Stimulated activated naive CD8-positive, alpha-beta T cell treated with anti-CD3 and anti-CD28 coated beads, Interleukin-15, amount 100 ng/mL, for 72 hours (primary cell): ENCODE data around the gene STEAP1B.
"Not testable (repeated sequence)": the region's sequence is repeated elsewhere in the genome, so short reads cannot be mapped to it uniquely, and the experiment has no call there.

Experiments
- ATAC-seq: fragments of 150-1000 bp; cut with Tn5 transposase; 2 replicates; pipeline ENCODE4 v1.10.0; 2021; ENCODE audit warnings: mild to moderate bottlenecking, moderate library complexity
- DNase-seq, 2 donors: peaks; one replicate each; pipeline ENCODE4 v3.0.0; 2021 to 2022
- H3K27ac Mint-ChIP-seq, 2 donors: one replicate each; pipeline ENCODE4 v1.8.0; 2022; ENCODE audit warnings: mild to moderate bottlenecking in 2 of 2, mixed read lengths in 2 of 2, moderate library complexity in 2 of 2
- H3K27me3 Mint-ChIP-seq: one replicate; pipeline ENCODE4 v1.8.0; 2022; ENCODE audit warnings: mixed read lengths
- H3K4me1 Mint-ChIP-seq: one replicate; pipeline ENCODE4 v1.8.0; 2022; ENCODE audit warnings: mild to moderate bottlenecking, mixed read lengths
- H3K4me3 Mint-ChIP-seq, 2 donors: one replicate each; pipeline ENCODE4 v1.8.0; 2022; ENCODE audit warnings: mild to moderate bottlenecking in 2 of 2, mixed read lengths in 2 of 2, moderate library complexity in 1 of 2
- H3K9me3 Mint-ChIP-seq, 2 donors: one replicate each; pipeline ENCODE4 v1.8.0; 2022; ENCODE audit warnings: mixed read lengths in 2 of 2

Gene STEAP1B

DNA sequence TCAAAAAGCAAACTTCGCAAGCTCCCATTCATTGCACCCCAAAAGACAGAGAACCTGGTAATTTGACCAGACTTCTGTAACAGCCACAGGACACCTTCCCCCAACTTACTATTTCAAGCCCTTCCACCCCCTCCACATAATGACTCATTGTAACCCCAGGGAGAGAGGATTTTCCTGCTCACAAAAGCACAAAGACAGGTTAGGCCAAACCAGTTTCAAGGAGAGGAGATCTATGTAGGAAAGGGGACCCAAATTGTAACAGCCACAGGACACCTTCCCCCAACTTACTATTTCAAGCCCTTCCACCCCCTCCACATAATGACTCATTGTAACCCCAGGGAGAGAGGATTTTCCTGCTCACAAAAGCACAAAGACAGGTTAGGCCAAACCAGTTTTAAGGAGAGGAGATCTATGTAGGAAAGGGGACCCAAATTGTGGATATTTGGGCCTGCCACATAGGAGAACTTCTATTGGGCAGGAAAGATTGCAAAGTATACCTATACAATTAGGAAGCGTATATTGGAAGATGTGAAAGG lies 66.8 kb downstream of the STEAP1B start:
- H3K4me1 Mint-ChIP-seq, H3K4me3 Mint-ChIP-seq, DNase-seq, H3K27ac Mint-ChIP-seq, H3K27me3 Mint-ChIP-seq, H3K9me3 Mint-ChIP-seq, ATAC-seq: not testable (repeated sequence)

DNA sequence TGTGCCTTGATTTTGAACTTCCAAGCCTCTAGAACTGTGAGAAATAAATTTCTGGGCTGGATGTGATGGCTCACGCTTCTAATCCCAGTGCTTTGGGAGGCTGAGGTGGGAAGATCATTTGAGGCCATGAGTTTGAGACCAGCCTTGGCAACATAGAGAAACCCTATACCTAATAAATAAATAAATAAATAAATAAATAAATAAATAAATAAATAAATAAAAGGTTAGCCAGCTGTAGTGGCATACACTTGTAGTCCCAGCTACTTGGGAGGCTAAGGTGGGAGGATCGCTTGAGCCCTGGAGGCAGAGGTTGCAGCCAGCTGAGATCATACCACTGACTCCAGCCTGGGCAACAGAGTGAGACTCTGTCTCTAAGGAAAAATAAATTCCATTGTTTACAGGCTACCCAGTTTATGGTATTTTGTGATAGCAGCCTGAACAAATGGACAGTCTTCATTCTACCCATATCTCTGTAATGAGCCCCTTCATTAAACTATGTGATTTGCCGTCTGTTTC lies 67.7 kb downstream of the STEAP1B start:
- Mint-ChIP-seq H3K4me1 (no peaks in the 10 kb centered on the region), H3K4me3 (no peak overlapping the region), H3K27ac (no peak overlapping the region), H3K9me3 (no peaks in the 10 kb centered on the region), H3K27me3 (peaks cover 8% of the 10 kb centered on the region)
- DNase-seq (no peak), ATAC-seq (no peak)

DNA sequence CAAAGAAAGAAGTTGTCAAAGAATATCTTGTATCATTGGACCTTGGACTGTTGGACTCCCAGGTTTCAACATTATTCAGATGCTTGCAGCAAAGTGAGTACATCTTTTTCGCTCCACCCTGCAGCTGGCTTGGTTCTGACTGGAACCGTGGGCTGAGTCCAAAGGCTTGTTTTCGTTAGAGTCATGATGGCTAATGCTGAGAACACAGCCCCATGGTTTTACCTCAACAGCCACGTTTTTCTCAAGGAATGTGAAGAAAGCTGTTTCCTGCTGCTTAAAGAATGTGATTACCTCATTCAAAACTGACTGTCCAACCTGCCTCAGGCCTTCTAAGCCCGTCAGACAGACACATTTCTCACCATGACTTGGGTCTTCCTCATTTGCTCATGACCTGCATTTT lies 69.5 kb downstream of the STEAP1B start:
- ATAC-seq (no peak), DNase-seq (no peak)
- H3K27ac Mint-ChIP-seq, result no peak overlapping the region
- H3K9me3 Mint-ChIP-seq, result no peaks in the 10 kb centered on the region
- no peaks in the 10 kb centered on the region for H3K4me1 Mint-ChIP-seq
- no peak overlapping the region for H3K4me3 Mint-ChIP-seq
- H3K27me3 Mint-ChIP-seq, result no peaks in the 10 kb centered on the region

DNA sequence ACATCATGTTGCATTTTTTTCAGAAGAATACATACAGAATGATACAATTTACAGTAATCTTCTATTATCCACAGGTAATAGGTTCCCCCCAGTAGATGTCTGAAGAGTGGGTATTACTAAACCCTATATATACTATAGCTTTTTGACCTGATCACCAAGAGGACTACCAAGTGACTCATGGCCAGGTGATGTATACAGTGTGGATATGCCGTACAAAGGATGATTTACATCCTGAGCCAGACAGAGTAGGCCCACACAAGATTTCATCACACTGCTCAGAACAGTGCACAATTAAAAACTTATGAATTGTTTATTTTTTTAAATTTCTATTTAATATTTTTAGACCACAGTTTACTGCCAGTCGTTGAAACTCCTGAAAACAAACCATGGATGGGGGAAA lies 70.6 kb downstream of the STEAP1B start:
- no peak for ATAC-seq
- Mint-ChIP-seq H3K4me1 (no peaks in the 10 kb centered on the region), H3K27me3 (no peaks in the 10 kb centered on the region)

DNA sequence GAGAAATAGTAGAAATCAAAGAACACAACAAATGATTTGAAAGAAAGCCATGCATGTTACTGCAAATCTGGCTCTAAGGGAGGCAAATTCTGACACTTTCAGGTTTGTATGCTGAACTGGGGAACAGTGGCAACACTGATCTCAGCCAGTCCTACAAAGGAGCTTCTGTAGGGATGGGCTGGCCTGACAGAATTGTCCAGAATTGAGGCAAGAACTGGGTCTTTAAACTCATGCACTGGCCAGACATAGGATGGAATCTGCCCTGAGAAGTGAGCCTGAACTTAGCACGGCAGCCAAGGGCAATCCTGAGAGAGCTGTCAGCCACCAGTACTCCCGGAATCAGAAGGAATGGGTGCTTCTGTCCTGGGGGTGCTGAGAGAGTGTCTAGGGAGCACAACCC lies 72.1 kb downstream of the STEAP1B start:
- no peak overlapping the region for H3K27ac Mint-ChIP-seq
- ATAC-seq, result no peak
- no peaks in the 10 kb centered on the region for H3K9me3 Mint-ChIP-seq
- no peaks in the 10 kb centered on the region for H3K27me3 Mint-ChIP-seq
- no peak overlapping the region for H3K4me3 Mint-ChIP-seq
- DNase-seq, result no peak
- no peaks in the 10 kb centered on the region for H3K4me1 Mint-ChIP-seq

More for the DNA sequence above, 70.6 kb downstream of the STEAP1B start:
- DNase-seq, result no peak
- no peak overlapping the region for H3K27ac Mint-ChIP-seq
- no peak overlapping the region for H3K4me3 Mint-ChIP-seq
- H3K9me3 Mint-ChIP-seq, result no peaks in the 10 kb centered on the region

DNA sequence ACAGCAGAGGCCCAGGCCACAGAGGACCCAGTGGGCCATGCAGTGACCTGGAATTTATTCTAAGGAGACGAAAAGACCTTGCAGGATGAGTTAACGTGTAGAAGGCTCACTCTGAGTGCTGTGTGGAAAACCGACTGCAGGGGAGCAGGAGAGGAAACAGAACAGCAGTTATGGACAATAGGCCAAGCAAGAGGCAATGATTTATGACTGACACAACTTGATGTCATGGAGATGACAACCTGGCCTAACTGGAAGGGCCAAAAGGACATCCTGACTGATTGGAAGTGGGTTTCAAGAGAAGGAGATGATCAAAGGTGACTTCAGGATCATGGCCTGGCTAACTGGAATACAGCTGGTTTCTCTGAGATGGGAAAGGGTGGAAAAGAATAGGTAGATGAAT lies 72.9 kb downstream of the STEAP1B start:
- Mint-ChIP-seq H3K27me3 (no peaks in the 10 kb centered on the region), H3K4me3 (no peak overlapping the region), H3K9me3 (no peaks in the 10 kb centered on the region), H3K4me1 (no peaks in the 10 kb centered on the region), H3K27ac (no peak overlapping the region)
- DNase-seq (no peak), ATAC-seq (no peak)

DNA sequence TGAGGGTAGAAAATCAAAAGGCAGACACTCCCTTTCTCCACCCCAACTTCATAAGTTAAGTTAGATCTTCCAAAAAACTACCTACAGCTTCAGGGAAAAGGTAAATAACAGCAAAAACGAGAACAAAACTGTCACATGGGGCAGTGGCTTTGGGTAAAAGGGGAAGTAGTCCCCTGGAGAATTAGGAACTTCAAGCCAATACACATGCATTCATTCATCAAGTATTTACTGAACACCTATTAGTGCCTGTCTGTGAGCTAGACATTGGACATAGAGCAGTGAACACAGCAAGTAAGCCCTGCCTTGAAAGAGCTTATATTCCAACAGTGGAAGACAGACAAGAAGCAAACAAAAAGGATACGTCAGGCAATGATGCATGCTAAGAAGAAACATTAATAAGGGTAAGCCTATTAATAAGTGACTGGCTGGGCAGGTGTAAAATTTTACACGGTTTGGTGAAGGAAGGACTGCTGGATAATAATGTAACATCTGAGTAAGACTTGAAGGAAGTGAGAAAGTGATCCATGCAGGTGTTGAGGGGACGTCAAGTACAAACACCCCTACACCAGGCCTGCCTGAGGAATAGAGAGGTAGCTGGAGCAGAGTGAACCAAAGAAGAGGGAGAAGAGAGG lies 73.4 kb downstream of the STEAP1B start:
- Mint-ChIP-seq H3K4me1 (no peaks in the 10 kb centered on the region), H3K9me3 (no peaks in the 10 kb centered on the region), H3K27ac (no peak overlapping the region), H3K4me3 (no peak overlapping the region), H3K27me3 (no peaks in the 10 kb centered on the region)
- ATAC-seq (no peak), DNase-seq (no peak)

DNA sequence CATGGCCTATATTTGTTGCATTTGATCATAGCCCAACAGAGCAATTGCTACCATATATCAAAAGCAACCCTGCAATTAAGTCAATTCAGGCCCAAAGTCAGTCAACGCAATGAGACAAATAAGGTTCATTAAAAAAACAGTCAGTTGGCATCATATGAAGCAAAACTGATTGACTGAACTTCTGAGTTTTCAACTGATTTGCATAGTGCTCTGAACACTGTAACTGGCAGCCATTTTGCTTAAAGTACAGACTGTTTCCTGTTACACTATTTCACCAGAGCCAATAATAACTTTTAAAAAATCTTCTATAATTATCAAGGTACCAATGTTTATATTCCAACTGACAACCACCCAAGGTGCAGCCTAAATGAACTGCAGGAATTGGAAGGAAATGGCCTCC lies 74.6 kb downstream of the STEAP1B start:
- Mint-ChIP-seq H3K27me3 (no peaks in the 10 kb centered on the region), H3K4me1 (no peaks in the 10 kb centered on the region), H3K27ac (no peak overlapping the region), H3K4me3 (no peak overlapping the region), H3K9me3 (no peaks in the 10 kb centered on the region)
- no peak for ATAC-seq
- no peak for DNase-seq

DNA sequence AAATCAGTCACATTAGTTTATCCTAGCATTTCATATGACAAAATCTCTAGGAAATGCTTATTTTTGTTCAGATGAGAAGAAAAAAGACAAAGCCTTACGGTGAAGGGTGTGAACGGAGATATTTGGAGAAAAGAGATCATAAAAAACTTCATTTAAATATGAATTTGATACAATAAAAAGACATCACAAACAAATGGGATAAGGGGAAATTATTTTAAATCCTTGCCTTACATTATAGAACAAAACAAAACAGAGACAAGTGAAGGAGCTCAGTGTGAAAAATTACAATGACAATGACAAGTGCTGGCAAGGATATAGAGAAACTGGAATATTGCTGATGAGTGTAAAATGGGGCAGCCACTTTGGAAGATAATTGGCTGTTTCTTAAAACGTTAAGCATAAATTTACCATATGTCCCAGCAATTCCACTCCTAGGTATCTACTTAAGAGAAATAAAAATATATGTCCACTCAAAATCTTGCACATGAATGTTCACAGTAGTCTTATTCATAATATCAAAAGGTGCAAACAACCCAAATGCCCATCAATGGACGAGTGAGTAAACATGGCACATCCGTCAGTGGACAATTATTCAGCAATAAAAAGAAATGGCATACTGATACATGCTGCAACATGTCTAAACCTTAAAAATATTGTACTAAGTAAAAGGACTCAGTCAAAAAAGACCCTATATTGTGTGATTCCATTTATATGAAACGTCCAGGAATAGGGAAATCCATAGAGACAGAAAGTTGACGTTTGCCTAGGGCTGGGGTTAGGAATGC lies 77.0 kb downstream of the STEAP1B start:
- no peak overlapping the region for H3K27ac Mint-ChIP-seq
- no peaks in the 10 kb centered on the region for H3K4me1 Mint-ChIP-seq

DNA sequence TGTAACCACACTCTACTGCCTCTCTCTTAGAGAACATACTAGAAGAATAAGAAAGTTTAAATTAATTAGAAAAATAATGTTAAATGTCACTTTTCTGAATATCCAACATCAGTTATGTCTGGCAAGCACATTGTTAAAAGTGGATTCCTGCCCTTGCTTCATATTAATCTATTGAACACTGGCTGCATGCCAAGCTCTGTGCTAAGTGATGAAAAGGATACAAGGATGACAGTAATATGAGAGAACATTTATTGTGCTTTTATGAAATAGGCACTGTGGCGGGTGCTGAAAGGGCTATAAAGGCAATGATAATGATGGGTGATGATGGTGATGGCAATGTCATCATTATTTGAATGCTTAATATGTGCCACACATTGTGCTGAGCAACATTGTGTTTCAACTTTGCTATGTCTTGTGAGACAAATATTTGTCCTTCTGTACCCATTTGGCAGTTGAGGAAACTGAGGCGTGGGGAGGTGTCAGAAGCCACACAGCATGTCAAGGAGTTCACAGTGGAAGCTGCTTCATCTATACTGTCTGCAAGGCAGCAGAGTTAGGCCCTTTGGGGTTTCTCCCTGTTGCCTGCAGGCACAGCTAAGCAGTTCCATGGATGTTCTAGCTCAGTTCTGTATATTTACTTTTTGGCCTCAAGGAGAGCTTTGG lies 78.9 kb downstream of the STEAP1B start:
- ATAC-seq (no peak), DNase-seq (no peak)
- H3K4me3 Mint-ChIP-seq, result no peak overlapping the region
- no peaks in the 10 kb centered on the region for H3K9me3 Mint-ChIP-seq
- H3K27me3 Mint-ChIP-seq, result no peaks in the 10 kb centered on the region
- H3K27ac Mint-ChIP-seq, result no peak overlapping the region
- H3K4me1 Mint-ChIP-seq, result no peaks in the 10 kb centered on the region

More for the DNA sequence above, 77.0 kb downstream of the STEAP1B start:
- H3K27me3 Mint-ChIP-seq, result no peaks in the 10 kb centered on the region
- DNase-seq, result no peak
- H3K4me3 Mint-ChIP-seq, result no peak overlapping the region
- no peak for ATAC-seq
- H3K9me3 Mint-ChIP-seq, result no peaks in the 10 kb centered on the region

DNA sequence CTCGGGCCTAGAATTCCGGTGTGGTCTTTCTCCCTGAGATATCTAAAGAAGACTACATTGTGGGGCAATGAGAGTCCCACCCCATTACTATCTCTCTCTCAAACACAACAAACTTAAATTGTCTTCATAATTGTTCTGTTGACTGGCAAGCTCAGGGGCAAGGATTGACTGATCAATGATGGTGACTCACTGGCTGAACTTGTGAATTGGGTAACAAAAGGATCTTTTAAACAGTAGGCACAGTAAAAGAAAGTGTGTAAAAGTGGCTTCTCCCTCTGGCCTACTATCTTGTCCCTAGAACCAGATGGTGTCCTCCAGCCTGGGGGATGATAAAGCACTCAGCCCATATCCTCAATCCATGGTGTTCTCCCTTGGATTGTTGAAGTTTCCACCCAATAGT lies 80.0 kb downstream of the STEAP1B start:
- no peaks in the 10 kb centered on the region for H3K9me3 Mint-ChIP-seq
- no peak overlapping the region for H3K4me3 Mint-ChIP-seq
- H3K27me3 Mint-ChIP-seq, result no peaks in the 10 kb centered on the region
- H3K4me1 Mint-ChIP-seq, result no peaks in the 10 kb centered on the region
- ATAC-seq (no peak), DNase-seq (no peak)
- no peak overlapping the region for H3K27ac Mint-ChIP-seq

DNA sequence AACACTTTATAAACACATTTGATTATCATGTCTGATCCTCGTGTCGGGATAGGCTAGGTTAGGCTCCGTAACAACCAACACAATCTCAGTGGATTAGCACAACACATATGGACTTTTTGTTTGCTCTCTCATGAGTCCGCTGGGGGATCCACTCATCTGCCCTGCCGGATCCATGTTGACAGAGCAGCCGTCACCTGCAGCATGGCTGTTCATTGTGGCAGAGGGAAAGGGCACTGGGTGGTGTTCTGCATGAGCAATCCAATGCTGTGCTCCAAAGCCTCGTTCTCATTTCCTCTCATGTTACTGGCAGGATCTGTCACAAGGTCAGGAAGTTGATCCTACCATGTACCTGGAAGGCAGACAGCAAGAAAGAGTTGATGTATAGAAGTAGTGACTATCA lies 80.5 kb downstream of the STEAP1B start:
- H3K9me3 Mint-ChIP-seq, result no peaks in the 10 kb centered on the region
- ATAC-seq, result no peak
- H3K4me1 Mint-ChIP-seq, result no peaks in the 10 kb centered on the region
- H3K27ac Mint-ChIP-seq, result no peak overlapping the region
- no peak overlapping the region for H3K4me3 Mint-ChIP-seq
- DNase-seq, result no peak
- no peaks in the 10 kb centered on the region for H3K27me3 Mint-ChIP-seq

DNA sequence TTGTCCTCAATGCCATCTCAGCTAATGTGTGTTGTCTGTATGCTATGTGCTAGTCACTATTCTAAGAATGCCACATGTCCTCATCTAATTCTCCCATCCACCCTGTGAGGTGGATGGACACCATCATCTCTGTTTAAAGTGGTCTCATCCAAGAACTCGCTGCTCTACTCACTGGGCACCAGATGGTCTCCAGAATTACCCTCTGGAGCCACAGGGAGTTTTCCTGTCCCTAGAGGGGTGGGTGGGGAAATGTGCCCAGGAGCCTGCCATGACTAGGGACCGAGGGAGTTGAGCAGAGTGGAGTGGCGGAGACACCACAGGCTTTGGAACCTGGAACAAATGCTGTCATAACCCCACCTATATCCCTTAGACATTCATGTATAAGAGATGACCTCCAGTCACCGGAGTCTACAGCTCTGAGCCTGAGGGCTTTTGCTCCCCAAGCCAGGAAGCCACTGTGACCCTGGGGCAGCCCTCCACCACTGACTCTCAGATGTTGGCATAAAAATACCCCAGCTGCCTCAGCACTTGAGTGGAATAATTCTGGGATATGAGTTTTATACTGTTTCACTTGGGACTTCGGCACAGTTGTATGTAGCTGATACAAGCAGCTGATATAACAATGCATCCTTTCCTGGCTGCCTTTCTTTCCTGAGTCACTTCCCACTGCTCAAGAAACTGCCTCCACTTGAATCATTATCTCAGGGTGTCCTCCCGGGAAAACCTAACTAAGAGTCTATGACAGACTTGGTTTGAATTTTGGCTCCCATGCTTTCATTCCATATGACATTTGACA lies 81.5 kb downstream of the STEAP1B start:
- H3K27ac Mint-ChIP-seq, result no peak overlapping the region
- no peak for DNase-seq
- H3K4me1 Mint-ChIP-seq, result no peaks in the 10 kb centered on the region
- peak; percentile 28 for ATAC-seq
- H3K9me3 Mint-ChIP-seq, result no peaks in the 10 kb centered on the region
- H3K27me3 Mint-ChIP-seq, result no peaks in the 10 kb centered on the region
- H3K4me3 Mint-ChIP-seq, result no peak overlapping the region

DNA sequence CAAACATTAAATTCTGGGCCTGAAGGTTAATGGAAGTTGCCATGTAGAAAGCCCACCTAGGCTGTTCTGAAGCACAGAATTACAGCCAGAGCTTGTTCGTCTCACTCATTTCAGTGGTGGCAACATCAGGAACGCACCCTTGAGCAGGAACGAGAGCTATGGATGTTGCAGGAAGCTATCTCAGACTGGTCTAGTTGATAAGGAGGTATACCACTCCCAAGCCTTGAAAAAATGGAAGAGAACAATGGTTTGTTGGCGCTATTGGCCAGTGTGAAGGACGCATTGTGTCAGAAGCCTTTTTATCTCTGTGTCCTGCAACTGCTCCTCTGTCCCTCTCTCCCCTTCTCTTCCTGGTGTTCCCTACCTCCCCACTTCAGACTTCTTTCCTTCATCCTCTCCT lies 82.1 kb downstream of the STEAP1B start:
- no peaks in the 10 kb centered on the region for H3K9me3 Mint-ChIP-seq
- ATAC-seq (peak; percentile 9), DNase-seq (no peak)
- no peaks in the 10 kb centered on the region for H3K4me1 Mint-ChIP-seq
- H3K27me3 Mint-ChIP-seq, result no peaks in the 10 kb centered on the region
- no peak overlapping the region for H3K27ac Mint-ChIP-seq
- no peak overlapping the region for H3K4me3 Mint-ChIP-seq

DNA sequence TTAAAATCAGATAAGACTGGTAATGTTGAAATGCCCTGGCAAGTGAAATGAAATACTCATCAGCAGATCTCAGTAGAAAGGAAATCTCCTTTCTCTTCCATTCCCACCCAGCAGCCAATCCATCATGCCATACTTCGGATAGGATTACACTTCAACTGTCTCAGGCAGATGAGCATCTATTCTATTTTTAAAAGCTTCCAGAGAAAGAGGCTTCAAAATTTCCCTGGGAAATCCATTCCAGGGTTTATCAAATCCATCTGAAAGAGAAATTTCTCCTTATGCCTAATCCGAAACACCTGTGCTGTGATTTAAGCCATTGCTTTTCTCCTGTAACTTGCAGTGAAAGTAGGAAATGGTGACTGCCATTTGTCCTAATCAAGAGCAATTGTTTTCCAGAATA lies 82.6 kb downstream of the STEAP1B start:
- H3K27me3 Mint-ChIP-seq, result no peaks in the 10 kb centered on the region
- H3K4me1 Mint-ChIP-seq, result no peaks in the 10 kb centered on the region
- H3K4me3 Mint-ChIP-seq, result no peak overlapping the region
- H3K27ac Mint-ChIP-seq, result no peak overlapping the region
- DNase-seq, result no peak
- H3K9me3 Mint-ChIP-seq, result no peaks in the 10 kb centered on the region
- no peak for ATAC-seq
